SK-N-SH (cell line): ENCODE results near the gene CNTFR. TPM values are rescaled to one million over a fixed set of nuclear protein-coding genes. Genes with fewer than 3 reads are reported as not detected.

Experiments
- CTCF ChIA-PET: fragments of 300-600, 350-600 bp; formaldehyde crosslinking; extraction: SDS; loops from one replicate; lab custom pipeline; 2021; lab: Yijun Ruan, JAX
- POLR2A ChIA-PET: fragments of 350-600 bp; sonication (Branson Sonifier 250); formaldehyde crosslinking; extraction: SDS; loops from one replicate; lab custom pipeline; 2020; ENCODE audit warnings: antibody characterized with exemption, inconsistent platforms; lab: Yijun Ruan, JAX
- DNase-seq: peaks from one replicate; pipeline ENCODE4 v3.0.0; 2012
- H2AFZ ChIP-seq: fragments of 200-600 bp; sonication (generic); 2 replicates; pipeline ENCODE4 v1.8.1; 2016; ENCODE audit warnings: antibody characterized with exemption, mild to moderate bottlenecking, low read depth
- H3F3A ChIP-seq: fragments of 200-600 bp; sonication (generic); replicated peaks from 2 replicates; pipeline ENCODE3; 2016; ENCODE audit warnings: antibody characterized with exemption, mild to moderate bottlenecking; ENCODE audit not compliant: insufficient read depth
- H3K27ac ChIP-seq, 2 experiments: fragments of 200-500 bp in 1 of 2; fragments of 200-600 bp in 1 of 2; sonication (Bioruptor generic) in 1 of 2; sonication (generic), shearing (Covaris generic) in 1 of 2; 2 replicates each; pipeline versions ENCODE4 v1.5.1 to v1.6.1; 2014 to 2016; ENCODE audit warnings: low read depth in 2 of 2, inconsistent platforms in 1 of 2, low read length in 1 of 2, mild to moderate bottlenecking in 1 of 2, mixed read lengths in 1 of 2
- H3K27me3 ChIP-seq: fragments of 200-600 bp; sonication (generic), shearing (Covaris generic); 2 replicates; pipeline ENCODE4 v1.6.1; 2016; ENCODE audit warnings: mixed run types; ENCODE audit not compliant: insufficient read depth
- H3K36me3 ChIP-seq, 2 experiments: fragments of 200-500 bp in 1 of 2; fragments of 200-600 bp in 1 of 2; sonication (Bioruptor generic) in 1 of 2; sonication (generic) in 1 of 2; replicated peaks in 1 of 2; 2 replicates each; pipeline versions ENCODE3 to v1.5.1; 2014 to 2016; ENCODE audit warnings: low read length in 1 of 2, mild to moderate bottlenecking in 1 of 2; ENCODE audit not compliant: insufficient read depth in 2 of 2, control insufficient read depth in 1 of 2
- H3K4me1 ChIP-seq, 2 experiments: fragments of 200-500 bp in 1 of 2; fragments of 200-600 bp in 1 of 2; sonication (Bioruptor generic) in 1 of 2; sonication (generic), shearing (Covaris generic) in 1 of 2; 2 replicates each; pipeline versions ENCODE4 v1.5.1 to v1.6.1; 2014 to 2016; ENCODE audit warnings: low read depth in 1 of 2, low read length in 1 of 2, mixed run types in 1 of 2; ENCODE audit not compliant: insufficient read depth in 2 of 2, control insufficient read depth in 1 of 2
- H3K4me2 ChIP-seq: fragments of 200-600 bp; sonication (generic), shearing (Covaris generic); 2 replicates; pipeline ENCODE4 v1.6.1; 2017; ENCODE audit warnings: mixed run types
- H3K4me3 ChIP-seq, 2 experiments: fragments of 200-500 bp in 1 of 2; fragments of 200-600 bp in 1 of 2; sonication (Bioruptor generic) in 1 of 2; sonication (generic), shearing (Covaris generic) in 1 of 2; 2 replicates each; pipeline versions ENCODE4 v1.5.1 to v1.8.1; 2014 to 2016; ENCODE audit warnings: low read depth in 2 of 2, inconsistent platforms in 1 of 2, low read length in 1 of 2, mild to moderate bottlenecking in 1 of 2, mixed read lengths in 1 of 2, moderate library complexity in 1 of 2
- H3K79me2 ChIP-seq: fragments of 200-600 bp; sonication (generic); 2 replicates; pipeline ENCODE4 v1.8.1; 2017; ENCODE audit warnings: mild to moderate bottlenecking; ENCODE audit not compliant: insufficient read depth
- H3K9ac ChIP-seq: fragments of 200-600 bp; sonication (generic); 2 replicates; pipeline ENCODE4 v1.6.1; 2017; ENCODE audit warnings: mixed run types
- H3K9me2 ChIP-seq: fragments of 200-600 bp; sonication (generic); 2 replicates; pipeline ENCODE4 v1.6.1; 2017; ENCODE audit warnings: mixed run types
- H3K9me3 ChIP-seq: fragments of 200-600 bp; sonication (generic); 2 replicates; pipeline ENCODE4 v1.6.1; 2017; ENCODE audit warnings: mixed run types, mild to moderate bottlenecking, moderate library complexity
- H4K20me1 ChIP-seq: fragments of 200-600 bp; sonication (generic); 2 replicates; pipeline ENCODE4 v1.6.1; 2017; ENCODE audit warnings: mild to moderate bottlenecking, mixed run types; ENCODE audit not compliant: insufficient read depth
- CTCF ChIP-seq: fragments of 200-600 bp; sonication (generic); IDR thresholded peaks from 2 replicates; pipeline ENCODE4 v1.6.1; 2017; ENCODE audit warnings: antibody characterized with exemption, mild to moderate bottlenecking, moderate library complexity
- FOXM1 ChIP-seq: IDR thresholded peaks from 2 replicates; pipeline ENCODE4 v1.4.0; 2012; ENCODE audit warnings: low read depth, mild to moderate bottlenecking
- GATA2 ChIP-seq: sonication (generic); formaldehyde crosslinking; IDR thresholded peaks from 2 replicates; pipeline ENCODE4 v1.5.0; 2020; ENCODE audit warnings: mild to moderate bottlenecking, missing genetic modification reagents
- MAX ChIP-seq: IDR thresholded peaks from 2 replicates; pipeline ENCODE4 v1.4.0; 2012; ENCODE audit warnings: low read depth
- MXI1 ChIP-seq: IDR thresholded peaks from 2 replicates; pipeline ENCODE4 v1.6.1; 2012; ENCODE audit warnings: mild to moderate bottlenecking, low read depth, low read length, improper control_type of control experiment
- RFX5 ChIP-seq: IDR thresholded peaks from 2 replicates; pipeline ENCODE4 v1.6.1; 2012; ENCODE audit warnings: mild to moderate bottlenecking, improper control_type of control experiment, low read length
- SMC3 ChIP-seq: IDR thresholded peaks from 2 replicates; pipeline ENCODE4 v1.6.1; 2012; ENCODE audit warnings: low read depth, low read length, improper control_type of control experiment
- TAF1 ChIP-seq: IDR thresholded peaks from 2 replicates; pipeline ENCODE4 v1.6.1; 2012; ENCODE audit warnings: low read depth, mild to moderate bottlenecking, low read length, moderate library complexity, borderline replicate concordance
- WGBS: methylation state at CpG from one replicate; pipeline ENCODE4 v1.1.6; 2017; ENCODE audit warnings: low lambda C conversion rate; 5-methylcytosine and 5-hydroxymethylcytosine counted together
- polyA plus RNA-seq, 3 experiments: library from polyadenylated mRNA; depleted of rRNA; stranded (reverse); fragments of >200 nt; gene quantifications; 2 replicates each; pipeline ENCODE4 v1.2.3, GENCODE V29; 2012

Gene CNTFR
- polyA plus RNA-seq, 1 of the 3 experiments (the other 2 are of a cell fraction), result 1.8 TPM

DNA sequence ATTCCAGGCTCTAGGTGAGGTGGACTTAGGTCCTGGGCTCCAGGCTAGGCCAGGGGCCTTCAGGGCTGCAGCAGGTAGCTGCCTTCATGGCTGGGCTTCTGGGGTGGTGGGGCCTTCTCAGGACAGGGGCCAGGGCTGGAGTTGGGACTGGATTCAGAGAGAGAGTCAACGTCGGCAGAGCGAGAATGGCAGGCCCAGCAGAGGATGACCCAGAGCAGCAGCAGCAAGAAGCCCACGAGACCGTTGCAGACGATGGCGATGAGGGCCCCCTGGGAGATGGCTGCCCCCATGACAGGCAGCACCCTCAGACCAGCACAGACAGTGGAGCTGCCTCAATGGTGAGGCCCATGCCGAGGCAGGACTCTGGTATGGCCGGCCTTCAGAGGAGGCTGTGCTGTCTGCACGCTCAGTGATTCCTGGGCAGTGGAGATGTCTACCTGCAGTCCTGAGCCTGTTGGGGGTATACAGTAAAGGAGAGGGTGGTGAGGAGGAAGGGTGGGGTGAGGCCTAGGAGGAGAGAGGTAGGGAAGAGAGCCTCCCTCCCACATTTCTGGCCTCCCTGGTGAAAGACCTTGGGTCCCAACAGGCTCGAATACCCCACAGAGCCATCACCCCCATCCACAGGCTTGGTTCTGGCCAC lies 68.0 kb downstream of the CNTFR start (continued):
- no peak for TF ChIP-seq MXI1
- TF ChIP-seq, all 33 proteins: peak for 0

- no peak overlapping the region for H3K4me2 ChIP-seq
- no peaks in the 10 kb centered on the region for H3K36me3 ChIP-seq
- WGBS, result 82% methylated on average over 3 of the region's 6 CpGs
- H2AFZ ChIP-seq, result no peak overlapping the region
- ChIA-PET CTCF (interaction anchor here (0.7 to 2.1 kb wide), 7 partner anchors 22 to 188 kb away, joined by 3 to 10 read pairs (median 5); no protein-coding TSS in a partner anchor), POLR2A (no interaction called here)
- peaks cover 6% of the 10 kb centered on the region for H3F3A ChIP-seq
- no peaks in the 10 kb centered on the region for H4K20me1 ChIP-seq
- TF ChIP-seq TAF1 (no peak), SMC3 (no peak), CTCF (no peak), GATA2 (no peak), RFX5 (no peak)
- no peaks in the 10 kb centered on the region for H3K27me3 ChIP-seq
- H3K4me3 ChIP-seq, result no peak overlapping the region
- no peaks in the 10 kb centered on the region for H3K9me3 ChIP-seq
- H3K4me1 ChIP-seq, result peaks cover 0 to 18% of the 10 kb centered on the region in 2 experiments; a peak in 1 of 4 replicates
- no peaks in the 10 kb centered on the region for H3K9me2 ChIP-seq
- H3K79me2 ChIP-seq, result no peaks in the 10 kb centered on the region
- no peak for DNase-seq
- H3K9ac ChIP-seq, result no peak overlapping the region
- H3K27ac ChIP-seq, result no peak overlapping the region
These were observed 68.8 kb downstream of the CNTFR start for GRCh38 chr9:34520505-34521385.

GRCh38 chr9:34520096-34520495 lies 69.4 kb downstream of the CNTFR start:
- Histone ChIP-seq H3K27me3 (no peaks in the 10 kb centered on the region), H3K79me2 (no peaks in the 10 kb centered on the region)
- DNase-seq, result no peak

More at GRCh38 chr9:34520096-34520495, 69.4 kb downstream of the CNTFR start:
- no peak overlapping the region for H2AFZ ChIP-seq
- no peak overlapping the region for H3K9ac ChIP-seq
- no peaks in the 10 kb centered on the region for H3K36me3 ChIP-seq
- no peaks in the 10 kb centered on the region for H4K20me1 ChIP-seq
- no peak overlapping the region for H3K27ac ChIP-seq
- WGBS, result 76% methylated on average over 6 of the region's 6 CpGs
- no peaks in the 10 kb centered on the region for H3K9me3 ChIP-seq
- no peak overlapping the region for H3K4me2 ChIP-seq
- ChIA-PET CTCF (interaction anchor here (0.7 to 3.8 kb wide), 9 partner anchors 19 to 187 kb away, joined by 3 to 12 read pairs (median 4); no protein-coding TSS in a partner anchor), POLR2A (no interaction called here)
- peaks cover 0 to 18% of the 10 kb centered on the region in 2 experiments; a peak in 1 of 4 replicates for H3K4me1 ChIP-seq
- no peaks in the 10 kb centered on the region for H3K9me2 ChIP-seq
- peaks cover 6% of the 10 kb centered on the region for H3F3A ChIP-seq
- TF ChIP-seq FOXM1, result no peak
- TF ChIP-seq MAX, result no peak
- no peak overlapping the region for H3K4me3 ChIP-seq
